Suppressor macrophage treated with lipopolysaccharide for 4 hours (primary cell): ENCODE results near the gene MYRIP.
A peak's percentile ranks its signal among the peaks of the same experiment; 100 is the strongest.

Experiments
- DNase-seq: peaks from one replicate; pipeline ENCODE4 v3.0.0-alpha.2; 2020

MYRIP gene

GRCh38 chr3:40196966-40197365 lies 387.6 kb downstream of the MYRIP start:
- no peak for DNase-seq

DNA sequence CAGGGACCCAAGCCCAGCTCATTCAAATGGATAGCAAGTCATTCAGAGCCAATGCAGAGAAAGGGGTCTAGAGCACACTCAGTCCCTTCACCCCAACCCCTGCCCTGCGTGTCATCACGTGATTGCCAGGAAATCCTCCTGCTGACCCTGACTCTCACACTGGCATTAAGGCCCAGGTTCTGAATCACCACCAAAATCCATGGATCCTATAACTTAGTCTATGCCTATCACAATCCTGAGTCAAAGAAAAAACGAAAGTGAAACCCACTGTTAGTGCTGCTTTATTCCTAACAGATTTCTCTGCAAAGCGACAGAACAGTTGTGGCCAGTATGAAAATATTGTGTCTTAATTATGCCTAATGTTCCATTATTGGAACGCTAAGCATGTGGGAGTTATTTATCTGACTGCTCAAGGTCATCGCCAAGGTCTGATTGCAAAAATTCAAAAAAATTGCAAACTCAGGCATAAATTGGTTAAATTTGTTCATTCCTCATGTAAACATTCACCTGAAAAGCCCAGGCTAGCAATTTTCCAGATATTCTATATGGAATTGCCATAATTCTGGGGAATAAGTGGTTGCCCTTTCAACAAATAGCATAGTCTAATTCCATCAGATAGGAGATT lies 391.4 kb downstream of the MYRIP start:
- DNase-seq = peak; percentile 50

DNA sequence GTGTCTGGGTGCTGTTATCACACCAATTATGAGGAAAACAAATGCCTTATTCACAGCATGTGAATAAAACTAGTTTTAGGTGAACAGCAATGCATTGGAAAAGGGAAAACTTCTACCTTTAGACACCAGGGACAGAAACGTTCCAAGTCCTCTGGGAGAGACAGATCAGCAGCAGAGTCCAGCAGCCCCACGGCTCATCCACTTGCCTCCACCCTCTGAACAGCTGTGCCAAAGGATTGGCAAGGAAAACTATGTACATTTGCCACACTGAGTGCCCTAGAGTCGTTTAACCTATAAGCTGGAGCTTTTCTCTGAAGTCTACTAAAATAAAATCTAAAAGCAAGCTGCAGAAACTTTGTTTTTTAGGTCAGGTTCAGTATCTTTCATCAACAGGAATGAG lies 392.4 kb downstream of the MYRIP start:
- no peak for DNase-seq

DNA sequence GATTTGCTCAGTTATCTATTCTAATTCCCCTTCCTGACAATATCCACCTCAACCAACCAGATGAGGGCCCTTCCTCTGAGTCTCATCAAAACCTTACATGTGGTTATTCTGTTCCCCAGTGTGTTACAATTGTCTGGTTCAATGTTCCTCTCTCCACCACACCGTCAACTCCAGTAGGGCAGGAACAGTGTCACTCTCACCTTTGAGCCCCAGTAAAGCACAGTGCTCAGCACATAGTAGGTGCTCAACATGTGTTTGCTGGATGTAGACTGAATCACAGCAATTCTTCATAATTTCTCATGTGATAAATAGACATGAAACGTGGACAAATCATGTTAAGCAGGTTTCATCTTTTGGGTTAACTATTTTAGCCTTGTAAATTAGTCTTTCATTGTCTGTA lies 397.1 kb downstream of the MYRIP start:
- no peak for DNase-seq

- peak; percentile 58 for DNase-seq
These were observed 398.4 kb downstream of the MYRIP start for GRCh38 chr3:40207796-40208195.

DNA sequence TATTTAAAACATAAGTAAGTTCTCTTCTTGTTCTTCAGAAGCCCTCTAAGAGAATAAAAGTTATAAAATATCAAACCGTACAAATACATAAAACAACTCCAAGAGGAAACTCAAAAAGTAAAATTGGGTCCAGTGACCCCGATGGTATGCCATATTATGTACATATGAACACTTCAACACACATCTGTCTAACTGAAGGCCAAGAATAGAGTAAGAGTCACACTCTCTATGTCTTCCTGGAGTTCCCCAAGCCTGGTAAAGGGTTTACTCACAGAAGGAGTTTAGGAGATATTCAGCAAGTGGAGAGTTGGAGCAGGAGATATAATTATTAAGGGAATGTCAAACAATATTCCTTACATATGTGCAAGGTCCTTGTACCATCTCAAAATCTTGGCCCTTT lies 398.8 kb downstream of the MYRIP start:
- peak; percentile 12 for DNase-seq

DNA sequence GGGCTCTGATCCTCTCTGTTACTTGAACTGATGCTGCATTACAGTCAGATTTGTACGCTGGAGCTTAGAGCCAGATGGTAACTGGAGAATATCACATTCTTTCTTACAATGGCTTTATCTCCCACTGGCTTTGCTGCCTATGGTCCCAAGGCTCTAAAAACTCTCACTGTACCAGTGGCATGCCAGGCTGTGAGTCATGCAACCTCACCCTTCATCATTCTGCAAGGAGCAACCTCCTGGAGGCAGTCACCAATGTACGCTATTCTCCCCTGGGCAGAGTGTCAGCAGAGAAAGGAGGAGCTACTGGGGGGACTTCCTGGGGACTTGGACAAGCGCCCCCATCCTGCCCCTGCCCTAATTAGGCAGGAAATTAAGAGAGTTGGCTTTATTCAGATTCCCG lies 402.2 kb downstream of the MYRIP start:
- DNase-seq = no peak

DNA sequence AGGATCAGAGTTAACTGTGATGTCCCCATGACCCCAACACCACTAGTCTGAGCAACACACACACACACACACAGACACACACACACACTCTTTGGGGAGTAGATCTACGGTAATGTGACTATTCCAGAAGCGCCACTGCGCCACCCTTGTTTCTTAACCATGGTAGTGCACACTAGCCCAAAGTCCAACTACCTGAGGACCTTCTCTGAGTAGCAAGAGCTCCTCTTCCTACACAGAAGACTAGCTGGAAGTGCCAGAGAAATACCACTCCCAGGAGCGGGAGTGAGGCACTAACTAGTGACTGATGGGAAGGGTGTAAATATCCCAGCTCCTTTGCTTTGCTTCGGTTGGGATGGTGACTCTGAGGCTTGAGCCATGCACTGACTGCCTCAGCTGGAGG lies 404.1 kb downstream of the MYRIP start:
- DNase-seq = no peak

- peak; percentile 8 for DNase-seq
These were observed 405.6 kb downstream of the MYRIP start for GRCh38 chr3:40215015-40215414.

DNA sequence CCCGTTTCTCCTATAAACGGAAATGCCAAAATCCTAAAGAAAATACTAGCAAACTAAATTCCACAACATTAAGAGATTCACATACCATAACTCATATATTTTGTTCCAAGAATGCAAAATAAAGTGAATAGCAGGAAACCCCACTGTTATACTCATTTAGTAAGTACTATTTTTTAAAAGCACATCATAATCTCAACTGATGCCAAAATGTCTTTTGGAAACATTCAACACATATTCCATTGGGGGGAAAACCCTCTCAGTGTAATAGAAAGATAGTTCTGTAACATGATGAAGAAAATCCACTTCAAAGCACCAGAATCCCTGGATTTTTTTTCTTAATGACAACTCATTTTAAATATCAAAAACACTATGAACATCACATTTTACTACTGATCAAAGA lies 407.1 kb downstream of the MYRIP start:
- DNase-seq = no peak

DNA sequence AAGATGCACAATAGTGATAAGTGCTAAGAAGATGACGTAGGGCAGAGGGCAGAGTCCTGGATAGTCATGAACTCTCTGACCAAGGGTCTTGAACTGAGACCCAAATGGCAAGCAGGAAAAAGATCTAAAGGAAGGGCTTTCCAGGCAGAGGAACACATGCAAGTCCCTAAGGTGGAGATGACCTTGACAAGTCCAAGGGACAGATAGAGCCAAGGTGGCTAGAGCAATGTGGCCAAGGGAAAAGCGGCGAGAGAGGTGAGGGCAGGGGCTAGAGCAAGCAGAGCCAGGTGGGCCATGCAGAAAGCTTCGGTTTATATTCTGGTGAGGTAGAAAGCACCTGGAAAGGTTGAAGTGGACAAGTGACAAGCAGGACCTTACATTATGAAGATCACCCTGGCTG lies 414.4 kb downstream of the MYRIP start:
- DNase-seq = no peak

DNA sequence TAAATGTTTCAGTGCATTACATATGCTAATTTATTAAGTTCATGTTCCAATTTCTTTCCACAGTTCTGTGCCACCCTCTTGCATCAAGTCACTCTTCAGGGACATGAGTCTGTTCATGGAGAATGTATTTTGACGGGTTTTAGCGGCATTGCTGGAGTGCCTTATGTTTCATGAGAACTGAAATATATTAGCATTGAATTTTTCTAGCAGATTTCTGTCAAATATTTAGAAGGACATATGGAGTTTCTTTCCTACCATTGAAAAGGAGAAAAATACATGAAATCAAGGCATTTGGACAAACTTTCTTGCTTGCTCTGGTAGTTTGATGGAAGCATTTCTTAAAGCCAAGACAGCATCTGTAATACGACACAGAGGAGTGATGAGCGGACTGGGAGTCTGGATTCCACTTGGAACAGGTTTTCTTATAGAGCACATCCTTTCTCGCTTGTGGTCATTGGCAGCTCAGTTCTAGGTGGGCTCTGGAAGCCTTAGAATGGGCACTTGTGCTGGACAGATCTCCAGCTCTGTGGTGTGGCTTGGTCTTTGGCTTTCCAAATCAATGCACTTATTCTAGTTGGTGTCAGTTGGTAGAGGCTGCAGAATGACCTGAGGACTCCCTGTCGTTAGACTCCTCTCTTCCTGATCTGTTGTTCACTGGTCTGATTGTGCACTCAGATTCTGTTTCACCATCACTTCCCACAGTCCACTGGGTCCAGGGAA lies 415.5 kb downstream of the MYRIP start:
- no peak for DNase-seq

DNA sequence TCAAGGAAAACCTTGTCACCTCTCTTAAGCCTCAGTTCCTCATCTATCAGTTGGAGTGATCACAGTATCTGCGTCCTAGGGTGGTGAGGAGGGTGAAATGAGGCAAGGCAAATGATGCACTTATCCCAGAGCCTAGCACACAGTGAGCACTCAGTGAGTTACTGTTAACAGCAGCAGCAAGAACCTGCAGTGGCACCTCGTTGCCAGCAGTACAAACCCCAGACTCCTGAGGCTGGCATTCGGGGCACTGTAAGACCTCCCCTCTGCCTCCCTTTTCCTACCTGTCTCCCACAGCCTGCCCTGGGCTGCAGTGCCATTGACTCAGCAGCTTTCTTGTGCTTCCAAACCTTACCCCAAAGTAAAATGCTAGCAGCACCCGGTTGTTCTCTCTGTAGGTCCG lies 417.2 kb downstream of the MYRIP start:
- DNase-seq = no peak

DNA sequence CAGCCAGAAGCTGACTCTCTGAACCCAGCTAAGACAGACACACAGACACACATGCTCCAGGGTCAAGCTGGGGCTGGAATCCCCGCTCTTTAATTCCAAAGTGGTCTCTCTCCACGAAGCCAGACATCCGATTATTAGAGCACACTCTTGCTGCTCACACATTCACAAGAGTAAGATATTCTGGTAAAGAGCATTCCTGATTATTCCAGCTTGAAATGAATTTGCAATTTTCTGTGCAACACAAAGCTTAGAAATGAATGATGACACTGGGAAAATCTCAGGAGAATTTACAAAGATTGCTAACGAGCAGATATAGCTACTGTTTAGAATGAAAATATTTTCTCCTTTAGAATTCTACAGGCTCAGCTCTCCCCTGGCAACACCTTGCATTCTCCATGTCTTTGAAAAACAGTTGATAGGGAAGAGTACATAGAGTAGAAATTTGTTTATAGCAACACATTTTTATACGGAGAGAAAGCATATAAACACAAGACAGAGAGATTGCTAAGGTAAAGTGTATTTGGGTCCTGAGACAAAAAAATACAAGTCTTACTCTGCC lies 419.5 kb downstream of the MYRIP start:
- DNase-seq = no peak

DNA sequence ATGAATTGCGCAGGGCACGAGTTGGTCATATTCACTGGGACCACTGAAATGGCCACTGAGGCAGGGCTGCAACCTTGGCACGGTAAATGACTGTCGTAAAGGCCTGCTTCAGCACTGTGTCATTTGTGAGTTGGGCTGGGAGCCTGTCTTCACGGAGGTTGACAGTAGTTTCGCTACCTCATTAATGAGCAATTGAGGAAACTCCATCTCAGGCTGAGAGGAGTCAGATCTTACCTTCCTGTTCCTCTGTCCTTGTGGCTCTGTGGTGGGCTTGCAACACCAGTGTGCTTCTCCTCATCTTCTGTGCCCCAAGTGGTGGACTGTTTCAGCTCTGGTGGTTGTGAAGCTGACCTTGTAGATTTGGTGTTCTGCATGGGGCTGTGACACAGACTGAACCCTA lies 420.0 kb downstream of the MYRIP start:
- peak; percentile 86 for DNase-seq

DNA sequence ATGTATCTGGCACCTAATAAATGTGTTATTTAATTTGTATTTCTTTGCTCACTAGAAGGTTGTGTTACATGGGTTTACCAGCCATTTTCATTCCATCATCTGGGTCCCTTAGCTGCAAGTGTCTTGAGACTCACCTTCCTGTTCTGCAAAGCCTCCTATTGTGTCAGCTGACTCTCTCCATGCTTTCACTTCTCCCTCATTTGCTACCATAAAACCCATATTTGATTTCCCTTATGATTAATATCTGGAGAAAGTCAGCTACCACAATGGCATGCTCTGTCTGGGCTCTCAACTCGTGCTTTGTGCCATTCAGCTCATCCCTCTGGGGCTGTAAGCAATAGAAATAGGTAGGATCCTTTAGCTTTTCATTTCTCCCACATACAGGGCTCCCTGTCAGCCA lies 420.6 kb downstream of the MYRIP start:
- DNase-seq = peak; percentile 56

- no peak for DNase-seq
These were observed 421.0 kb downstream of the MYRIP start for GRCh38 chr3:40230382-40230781.

GRCh38 chr3:40232626-40233025 lies 423.2 kb downstream of the MYRIP start:
- no peak for DNase-seq

DNA sequence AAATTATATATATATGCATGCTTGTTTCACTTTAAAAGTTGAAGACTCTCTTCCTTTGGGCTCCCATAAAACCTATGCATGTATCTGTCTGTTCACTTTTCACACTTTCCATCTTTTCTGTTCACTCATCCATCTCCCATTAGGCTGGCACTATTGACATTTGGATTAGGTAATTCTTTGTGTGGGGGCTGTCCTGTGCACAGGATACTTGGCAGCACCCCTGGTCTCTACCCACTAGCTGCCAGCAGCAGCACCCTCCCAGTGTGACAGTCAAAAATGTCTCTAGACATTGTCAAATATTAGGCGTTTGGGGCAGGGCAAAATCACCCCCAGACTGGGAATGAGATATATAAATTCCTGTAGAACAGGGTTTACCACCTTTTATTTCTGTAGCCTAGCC lies 427.8 kb downstream of the MYRIP start:
- no peak for DNase-seq

DNA sequence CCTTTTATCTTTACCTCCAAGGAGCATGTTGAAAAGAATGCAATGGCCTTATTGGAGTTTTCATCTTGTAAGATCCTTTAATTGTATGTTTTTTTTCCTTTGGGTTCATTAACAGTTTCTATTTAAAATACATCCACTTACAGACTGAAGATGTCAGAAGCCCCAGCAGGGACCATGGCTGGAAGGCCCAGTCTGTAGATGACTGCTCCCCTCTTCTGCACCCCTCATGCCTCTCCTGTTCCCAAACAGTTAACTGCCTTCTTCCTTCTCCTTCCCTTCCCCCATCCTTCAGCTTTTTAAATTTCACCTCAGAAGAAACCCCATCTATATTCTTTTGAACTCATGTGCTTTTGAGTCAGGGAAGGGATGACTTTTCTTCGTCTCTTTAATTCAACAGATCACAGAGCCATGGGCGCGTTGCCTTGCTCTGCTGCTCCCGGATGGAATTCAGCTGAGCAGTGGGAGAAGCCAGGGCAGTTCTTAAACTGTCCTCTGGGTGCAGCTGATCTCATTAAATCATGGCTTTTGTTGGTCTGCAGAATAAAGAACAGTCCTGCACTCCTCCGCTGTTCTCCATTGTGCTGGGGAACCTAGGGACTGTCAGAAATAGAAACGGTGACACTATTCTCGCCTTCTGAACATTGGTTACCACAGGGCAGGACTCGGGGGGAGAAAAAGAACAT lies 428.6 kb downstream of the MYRIP start:
- no peak for DNase-seq

- DNase-seq = no peak
These were observed 431.5 kb downstream of the MYRIP start for GRCh38 chr3:40240921-40241320.

DNA sequence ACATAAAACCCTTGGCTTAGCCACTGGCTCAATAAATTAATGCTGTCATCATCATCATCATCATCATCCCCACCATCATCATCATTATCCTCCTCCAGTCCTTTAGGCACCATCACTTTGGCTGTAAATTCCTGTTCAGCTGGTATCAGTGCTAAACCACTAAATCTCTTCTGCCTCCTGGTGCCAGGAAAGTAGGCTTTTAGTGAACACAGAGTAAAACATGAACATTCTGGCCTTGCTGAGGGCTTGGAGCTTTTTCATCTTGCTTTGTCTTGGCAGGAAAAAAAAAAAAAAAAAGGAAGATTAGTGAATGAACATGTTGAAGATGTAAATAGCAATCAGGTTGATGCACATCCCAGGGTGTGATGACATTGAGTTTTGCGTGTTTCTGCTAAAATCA lies 432.8 kb downstream of the MYRIP start:
- no peak for DNase-seq

DNA sequence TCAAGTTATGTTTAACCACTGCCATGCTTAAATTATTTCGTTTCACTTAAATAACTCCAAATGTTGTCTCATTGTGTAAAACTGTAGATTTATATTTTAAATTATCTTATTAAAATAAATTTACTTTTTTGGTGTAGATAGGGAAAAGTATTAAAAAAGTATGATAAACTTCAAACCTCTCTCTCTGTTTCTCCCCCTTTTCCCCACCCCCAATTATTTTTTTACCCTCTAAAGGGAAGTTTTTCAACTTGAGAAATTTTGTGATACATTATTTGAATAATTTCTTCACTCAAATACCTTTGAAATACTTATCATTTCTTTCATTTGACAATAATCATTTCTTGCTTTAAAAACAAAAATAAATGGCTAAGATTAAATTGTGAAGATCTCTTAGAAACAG lies 433.2 kb downstream of the MYRIP start:
- no peak for DNase-seq

GRCh38 chr3:40243056-40243455 lies 433.6 kb downstream of the MYRIP start:
- no peak for DNase-seq
